ENCODE results near the gene NCKAP1. TPM values are rescaled to one million over a fixed set of nuclear protein-coding genes. Genes with fewer than 3 reads are reported as not detected.

The NCKAP1 gene
- total RNA-seq, 4 donors from 2014 or later, result 45.3 to 99.7 (median 74.3) TPM

- Histone ChIP-seq H3K36me3 (no peaks in the 10 kb centered on the region), H3K4me1 (peaks cover 0 to 13% (median 4%) of the 10 kb centered on the region in 4 donors), H3K4me3 (no peak overlapping the region), H3K27me3 (no peaks in the 10 kb centered on the region), H3K9me3 (no peaks in the 10 kb centered on the region), H3K27ac (no peak overlapping the region)
- intact Hi-C loops (cut with DNase I; ENCODE audit: low total_unique reads) (no loop called here), in situ Hi-C loops (cut with MboI; ENCODE audit: low pct_ligation_motif_present in 1 of 4, low pct_unique_long_range_greater_than_20kb in 1 of 4, low sequenced_read_pairs in 3 of 4) (no loop called here)
- TF ChIP-seq CTCF (IDR thresholded peaks at IDR 0.05) (no peak), POLR2AphosphoS5 (IDR thresholded peaks at IDR 0.05) (no peak), EP300 (IDR thresholded peaks at IDR 0.05; ENCODE audit: low read depth) (no peak), POLR2A (IDR thresholded peaks at IDR 0.05) (no peak)
- WGBS, 2 donors (ENCODE audit: low coverage in 1 of 2), result 75% methylated on average over 7 of the region's 7 CpGs
- no peak for DNase-seq
These were observed 148.0 kb downstream of the NCKAP1 start for GRCh38 chr2:182890305-182890704.

GRCh38 chr2:182887753-182888415, 150.4 kb downstream of the NCKAP1 start:
- in situ Hi-C loops (cut with MboI; ENCODE audit: low pct_ligation_motif_present in 1 of 4, low pct_unique_long_range_greater_than_20kb in 1 of 4, low sequenced_read_pairs in 3 of 4), result no loop called here

GRCh38 chr2:182887093-182887492, 151.2 kb downstream of the NCKAP1 start:
- Histone ChIP-seq H3K27ac (no peak overlapping the region), H3K27me3 (no peaks in the 10 kb centered on the region), H3K4me1 (peaks cover 0 to 13% (median 4%) of the 10 kb centered on the region in 4 donors), H3K9me3 (no peaks in the 10 kb centered on the region), H3K36me3 (no peaks in the 10 kb centered on the region), H3K4me3 (no peak overlapping the region)
- intact Hi-C loops (cut with DNase I; ENCODE audit: low total_unique reads), result no loop called here
- in situ Hi-C loops (cut with MboI; ENCODE audit: low pct_ligation_motif_present in 1 of 4, low pct_unique_long_range_greater_than_20kb in 1 of 4, low sequenced_read_pairs in 3 of 4), result no loop called here
- no peak for TF ChIP-seq CTCF (IDR thresholded peaks at IDR 0.05)
- no peak for TF ChIP-seq POLR2AphosphoS5 (IDR thresholded peaks at IDR 0.05)
- TF ChIP-seq EP300 (IDR thresholded peaks at IDR 0.05; ENCODE audit: low read depth), result no peak
- no peak for TF ChIP-seq POLR2A (IDR thresholded peaks at IDR 0.05)
- WGBS, 2 donors (ENCODE audit: low coverage in 1 of 2), result 54 to 58% methylated on average over 4 to 6 of the region's 6 CpGs
- DNase-seq, result no peak

More at GRCh38 chr2:182887753-182888415, 150.4 kb downstream of the NCKAP1 start:
- intact Hi-C loops (cut with DNase I; ENCODE audit: low total_unique reads), result no loop called here
- TF ChIP-seq POLR2A (IDR thresholded peaks at IDR 0.05) (no peak), POLR2AphosphoS5 (IDR thresholded peaks at IDR 0.05) (no peak), CTCF (IDR thresholded peaks at IDR 0.05) (no peak), EP300 (IDR thresholded peaks at IDR 0.05; ENCODE audit: low read depth) (no peak)
- Histone ChIP-seq H3K27ac (no peak overlapping the region), H3K36me3 (no peaks in the 10 kb centered on the region), H3K4me3 (no peak overlapping the region), H3K9me3 (no peaks in the 10 kb centered on the region), H3K27me3 (no peaks in the 10 kb centered on the region), H3K4me1 (peaks cover 0 to 13% (median 4%) of the 10 kb centered on the region in 4 donors)
- DNase-seq, result no peak
- WGBS, 2 donors (ENCODE audit: low coverage in 1 of 2), result 74 to 75% methylated on average over 4 of the region's 4 CpGs

- Histone ChIP-seq H3K27ac (no peak overlapping the region), H3K27me3 (no peaks in the 10 kb centered on the region), H3K36me3 (no peaks in the 10 kb centered on the region), H3K4me3 (no peak overlapping the region), H3K4me1 (peaks cover 0 to 3% (median 0%) of the 10 kb centered on the region in 4 donors), H3K9me3 (no peaks in the 10 kb centered on the region)
- WGBS, 2 donors (ENCODE audit: low coverage in 1 of 2), result 89% methylated on average over 1 of the region's 1 CpG; no CpG with 5 or more reads in 1 of the 2 donors
- in situ Hi-C loops (cut with MboI; ENCODE audit: low pct_ligation_motif_present in 1 of 4, low pct_unique_long_range_greater_than_20kb in 1 of 4, low sequenced_read_pairs in 3 of 4) (no loop called here), intact Hi-C loops (cut with DNase I; ENCODE audit: low total_unique reads) (no loop called here)
- no peak for DNase-seq
- no peak for TF ChIP-seq CTCF (IDR thresholded peaks at IDR 0.05)
- no peak for TF ChIP-seq POLR2A (IDR thresholded peaks at IDR 0.05)
- TF ChIP-seq POLR2AphosphoS5 (IDR thresholded peaks at IDR 0.05), result no peak
- TF ChIP-seq EP300 (IDR thresholded peaks at IDR 0.05; ENCODE audit: low read depth), result no peak
These were observed 152.5 kb downstream of the NCKAP1 start for GRCh38 chr2:182885771-182886170.

Data from transverse colon (tissue), 4 donors.